PC-3 (cell line): ENCODE measurements around the gene CCNE1.

Experiments
- EZH2 ChIP-seq: fragments of 300-600 bp; sonication (generic); IDR thresholded peaks from one replicate; pipeline ENCODE4 v1.6.1; 2017; ENCODE audit warnings: antibody characterized with exemption, mild to moderate bottlenecking, low read length; ENCODE audit not compliant: unreplicated experiment
- EZH2phosphoT487 ChIP-seq: fragments of 300-600 bp; sonication (generic); IDR thresholded peaks from 2 replicates; pipeline ENCODE4 v1.6.1; 2018; ENCODE audit warnings: mild to moderate bottlenecking, antibody characterized with exemption, low read length, borderline replicate concordance
- TF ChIP-seq, protein P1 (sequence below): fragments of 300-600 bp; sonication (generic); conservative IDR thresholded peaks from 2 replicates; pipeline ENCODE4 v1.5.1; 2017; ENCODE audit warnings: antibody characterized with exemption, low read depth, mild to moderate bottlenecking, low read length

DNA sequence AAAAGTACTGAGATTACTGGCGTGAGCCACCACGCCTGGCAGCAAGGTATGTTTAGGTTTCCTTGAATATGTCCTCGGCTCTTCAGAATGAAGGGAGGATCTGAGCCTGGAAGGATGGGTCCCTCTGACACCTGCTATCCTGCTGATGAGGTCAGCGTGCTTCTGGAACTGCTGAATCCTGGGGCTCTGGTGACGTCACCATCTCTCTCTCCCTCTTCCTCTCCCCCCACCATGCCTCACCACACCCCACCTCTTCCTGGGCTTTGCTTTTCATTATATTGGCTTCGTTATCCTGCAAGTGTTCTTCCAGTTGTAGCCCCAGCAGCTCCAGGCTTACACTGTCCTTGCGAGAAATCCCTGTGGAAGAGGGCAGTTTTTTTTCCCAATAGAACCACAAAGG, 49.8 kb downstream of the CCNE1 start:
- TF ChIP-seq, protein P1, sequence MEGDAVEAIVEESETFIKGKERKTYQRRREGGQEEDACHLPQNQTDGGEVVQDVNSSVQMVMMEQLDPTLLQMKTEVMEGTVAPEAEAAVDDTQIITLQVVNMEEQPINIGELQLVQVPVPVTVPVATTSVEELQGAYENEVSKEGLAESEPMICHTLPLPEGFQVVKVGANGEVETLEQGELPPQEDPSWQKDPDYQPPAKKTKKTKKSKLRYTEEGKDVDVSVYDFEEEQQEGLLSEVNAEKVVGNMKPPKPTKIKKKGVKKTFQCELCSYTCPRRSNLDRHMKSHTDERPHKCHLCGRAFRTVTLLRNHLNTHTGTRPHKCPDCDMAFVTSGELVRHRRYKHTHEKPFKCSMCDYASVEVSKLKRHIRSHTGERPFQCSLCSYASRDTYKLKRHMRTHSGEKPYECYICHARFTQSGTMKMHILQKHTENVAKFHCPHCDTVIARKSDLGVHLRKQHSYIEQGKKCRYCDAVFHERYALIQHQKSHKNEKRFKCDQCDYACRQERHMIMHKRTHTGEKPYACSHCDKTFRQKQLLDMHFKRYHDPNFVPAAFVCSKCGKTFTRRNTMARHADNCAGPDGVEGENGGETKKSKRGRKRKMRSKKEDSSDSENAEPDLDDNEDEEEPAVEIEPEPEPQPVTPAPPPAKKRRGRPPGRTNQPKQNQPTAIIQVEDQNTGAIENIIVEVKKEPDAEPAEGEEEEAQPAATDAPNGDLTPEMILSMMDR: no peak
- TF ChIP-seq EZH2phosphoT487 (no peak), EZH2 (no peak)
